GM19238 (cell line): Measurements from ENCODE around the gene ZNRF3.
A peak's percentile ranks its signal among the peaks of the same experiment; 100 is the strongest.
"Not testable (repeated sequence)": the region's sequence is repeated elsewhere in the genome, so short reads cannot be mapped to it uniquely, and the experiment has no call there.

Experiments
- DNase-seq: peaks from one replicate; pipeline ENCODE4 v3.0.0; 2011; ENCODE audit warnings: low spot score; ENCODE audit not compliant: insufficient read length

ZNRF3 gene

GRCh38 chr22:29030618-29031226 is 147.3 kb downstream of the ZNRF3 start:
- DNase-seq = no peak

- DNase-seq = no peak
These were observed 148.0 kb downstream of the ZNRF3 start for GRCh38 chr22:29031227-29032011.

GRCh38 chr22:29032014-29032475 is 148.7 kb downstream of the ZNRF3 start:
- DNase-seq = no peak

GRCh38 chr22:29032584-29032983 is 149.2 kb downstream of the ZNRF3 start:
- DNase-seq = no peak

GRCh38 chr22:29037340-29037932 is 154.1 kb downstream of the ZNRF3 start:
- no peak for DNase-seq

- no peak for DNase-seq
These were observed 155.8 kb downstream of the ZNRF3 start for GRCh38 chr22:29039148-29039547.

- DNase-seq = not testable (repeated sequence)
These were observed 156.3 kb downstream of the ZNRF3 start for GRCh38 chr22:29039684-29040083.

GRCh38 chr22:29040385-29041275 is 157.3 kb downstream of the ZNRF3 start:
- DNase-seq = peak; percentile 41

- DNase-seq = no peak
These were observed 158.0 kb downstream of the ZNRF3 start for GRCh38 chr22:29041408-29041807.

GRCh38 chr22:29043906-29044575 is 160.7 kb downstream of the ZNRF3 start:
- no peak for DNase-seq

GRCh38 chr22:29044657-29045176 is 161.3 kb downstream of the ZNRF3 start:
- no peak for DNase-seq

GRCh38 chr22:29048822-29049654 is 165.7 kb downstream of the ZNRF3 start:
- no peak for DNase-seq

- DNase-seq = no peak
These were observed 166.4 kb downstream of the ZNRF3 start for GRCh38 chr22:29049655-29050263.

GRCh38 chr22:29050457-29050856 is 167.1 kb downstream of the ZNRF3 start:
- no peak for DNase-seq

GRCh38 chr22:29053048-29053702 is 169.8 kb downstream of the ZNRF3 start:
- no peak for DNase-seq

GRCh38 chr22:29054251-29054767 is 170.9 kb downstream of the ZNRF3 start:
- no peak for DNase-seq

- no peak for DNase-seq
These were observed 171.9 kb downstream of the ZNRF3 start for GRCh38 chr22:29055192-29055830.

- DNase-seq = no peak
These were observed 173.1 kb downstream of the ZNRF3 start for GRCh38 chr22:29056472-29056871.
